ENCODE results near the gene LPGAT1.

The LPGAT1 gene

DNA sequence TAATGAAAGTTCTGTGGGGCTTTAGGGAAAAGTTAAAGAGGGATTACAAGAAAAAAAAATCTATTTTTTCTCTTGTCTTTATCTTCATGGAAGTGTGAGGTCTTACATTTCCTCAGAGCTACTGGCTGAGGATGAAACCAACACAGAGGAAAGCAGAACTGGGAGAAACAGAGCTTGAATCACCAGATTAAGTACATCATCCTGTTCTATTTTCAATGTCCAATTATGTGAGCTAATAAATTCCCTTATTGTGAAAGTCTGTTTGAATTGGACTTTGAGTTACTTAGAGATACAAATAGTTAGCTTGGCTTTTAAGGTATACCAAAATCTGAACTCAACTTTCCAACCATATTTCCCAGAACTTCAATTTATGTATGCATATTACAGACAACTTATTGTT, 69.2 kb downstream of the LPGAT1 start:
- no peak for DNase-seq

DNA sequence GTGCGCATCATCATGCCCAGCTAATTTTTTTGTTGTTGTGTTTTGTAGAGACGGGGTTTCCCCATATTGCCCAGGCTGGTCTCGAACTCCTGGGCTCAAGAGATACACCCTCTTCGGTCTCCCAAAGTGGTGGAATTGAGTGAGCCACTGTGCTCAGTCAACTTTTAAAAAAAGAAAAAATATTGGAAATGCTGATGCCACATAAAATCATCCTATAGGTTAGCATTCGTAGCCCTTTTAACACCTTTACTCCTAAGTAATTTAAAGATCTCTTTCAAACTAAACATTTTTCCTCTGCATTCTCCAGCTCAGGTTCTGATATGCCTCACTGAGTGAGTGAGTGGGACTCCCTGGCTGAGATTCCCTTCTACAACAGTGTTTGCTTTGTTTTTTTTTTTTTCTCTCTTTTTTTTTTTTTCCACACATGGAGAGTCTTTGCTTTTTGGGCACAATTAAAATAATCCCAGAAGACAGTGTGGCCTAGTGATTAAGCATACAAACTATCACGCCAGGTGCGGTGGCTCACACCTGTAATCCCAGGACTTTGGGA, 74.0 kb downstream of the LPGAT1 start:
- no peak for DNase-seq

DNA sequence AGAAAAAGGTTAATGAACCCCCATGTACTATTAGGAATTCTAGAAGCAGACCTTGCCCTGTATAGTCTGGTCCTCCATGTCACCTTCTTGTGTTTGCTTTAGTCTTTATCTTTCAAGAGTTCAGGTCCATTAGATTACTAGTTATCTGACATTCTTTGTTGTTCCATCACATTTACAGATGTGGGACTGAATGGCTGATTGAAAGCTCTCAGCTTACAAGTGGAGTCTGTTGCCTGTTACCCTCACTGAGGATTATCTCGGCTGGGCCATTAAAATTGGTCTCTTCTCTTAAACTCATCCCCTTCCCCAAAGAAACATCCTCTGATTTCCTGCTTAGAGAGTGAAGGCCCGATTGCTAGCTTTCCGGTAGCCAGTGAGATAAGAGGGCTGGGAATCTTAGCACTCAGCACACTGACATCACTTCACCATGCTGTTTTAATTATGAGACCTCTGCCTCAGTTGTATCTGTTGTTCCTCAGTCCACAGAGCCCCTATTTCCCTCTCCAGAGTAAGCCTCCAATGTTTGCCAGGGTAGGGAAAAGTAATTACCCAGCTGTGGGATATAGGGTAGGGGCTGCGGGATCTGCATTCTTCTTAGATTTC, 76.8 kb downstream of the LPGAT1 start:
- no peak for DNase-seq

DNA sequence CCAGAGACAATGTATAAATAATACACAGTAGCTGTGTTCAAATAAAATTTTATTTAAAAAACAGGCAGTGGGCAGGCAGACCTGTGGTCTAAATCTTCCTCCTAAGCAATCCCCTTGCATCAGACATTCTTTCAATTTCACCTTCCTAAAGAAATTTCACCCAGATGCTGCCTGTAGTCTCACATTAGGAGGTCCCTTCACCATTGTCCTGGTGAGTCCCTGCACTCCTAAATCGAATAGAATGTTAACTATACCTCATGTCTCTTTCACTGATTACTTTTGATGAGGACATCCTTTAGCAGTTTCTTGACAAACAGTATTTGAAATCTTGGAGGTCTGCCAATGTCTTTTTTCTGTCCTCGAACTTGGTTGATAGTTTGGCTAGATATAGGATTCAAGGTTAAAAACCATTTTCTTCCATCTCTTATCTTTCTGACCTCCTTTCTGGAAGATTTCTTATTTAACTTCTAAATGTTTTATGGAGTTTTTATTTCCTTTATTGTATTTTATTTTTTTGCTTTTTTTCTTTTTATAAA, 77.5 kb downstream of the LPGAT1 start:
- no peak for DNase-seq

DNA sequence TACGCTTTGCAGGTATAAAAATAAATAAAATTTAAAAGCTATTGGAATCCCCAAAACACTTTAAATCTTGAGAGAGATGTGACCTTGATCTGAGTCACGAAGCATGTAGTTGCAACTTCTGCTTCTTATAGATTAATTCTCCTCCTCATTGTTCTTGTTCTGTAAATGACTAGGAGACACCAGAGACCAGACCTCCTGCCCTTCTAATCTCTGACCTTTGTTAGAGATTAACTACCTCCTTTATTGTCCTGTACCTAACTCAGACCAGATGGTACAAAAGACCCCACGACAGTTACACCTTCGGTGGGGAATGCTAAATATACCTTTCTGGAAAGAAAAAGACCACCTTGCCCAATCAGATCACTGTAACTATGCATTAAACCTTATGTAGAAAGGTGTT, 78.2 kb downstream of the LPGAT1 start:
- no peak for DNase-seq

DNA sequence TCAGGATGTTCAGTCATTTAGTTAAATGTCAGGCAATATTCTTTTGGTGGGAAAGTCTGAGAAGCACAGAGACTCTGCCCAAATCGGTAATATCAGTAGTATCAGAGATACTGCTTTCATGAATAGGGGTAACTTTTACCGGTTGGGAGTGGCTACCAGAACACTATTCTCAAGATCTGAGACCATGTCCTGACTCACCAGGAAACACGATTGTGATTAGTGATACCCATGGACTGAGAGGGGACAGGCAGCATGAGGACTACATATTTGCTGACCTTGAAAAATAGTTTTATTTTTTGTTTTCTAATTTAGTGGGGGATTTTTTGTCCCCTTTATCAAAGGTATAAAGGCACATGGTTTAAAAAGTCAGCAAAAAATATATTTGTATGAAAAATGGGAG, 79.1 kb downstream of the LPGAT1 start:
- no peak for DNase-seq

DNA sequence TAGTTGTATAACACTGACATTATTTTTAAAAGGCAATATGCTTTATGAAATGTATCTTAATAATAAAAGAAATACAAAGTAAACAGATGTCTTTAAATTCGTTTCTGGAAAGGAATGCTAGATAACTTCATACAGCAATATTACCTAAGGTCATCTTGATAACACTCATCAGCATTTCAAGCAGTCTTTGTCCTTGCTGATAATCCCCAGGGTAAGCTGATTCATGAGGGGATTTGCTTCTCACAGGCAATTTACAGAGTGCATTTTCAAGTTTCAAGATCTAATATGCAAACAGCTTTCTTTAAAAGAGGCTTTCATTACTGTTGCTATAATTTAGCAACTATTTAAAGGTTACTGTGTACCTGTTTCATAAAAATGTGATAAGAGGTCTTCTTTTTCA, 80.0 kb downstream of the LPGAT1 start:
- no peak for DNase-seq

DNA sequence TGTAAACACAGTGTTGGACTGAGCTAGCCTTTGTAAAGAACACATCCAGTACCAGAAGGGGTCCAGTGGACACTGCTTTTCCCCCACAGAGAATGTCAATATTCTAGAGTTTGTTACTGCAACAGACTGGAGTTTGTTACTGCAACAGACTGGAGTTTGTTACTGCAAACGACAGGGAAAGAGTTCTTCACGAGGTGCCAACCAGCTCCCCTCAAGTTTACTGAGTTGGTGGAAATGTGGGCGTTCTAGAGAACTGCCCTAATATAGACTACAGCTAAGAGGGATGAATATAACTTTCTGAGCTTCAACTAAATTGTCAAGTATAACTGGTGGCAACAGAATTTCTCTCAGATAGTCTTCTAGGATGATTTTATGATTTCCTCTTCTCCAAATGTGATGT, 81.3 kb downstream of the LPGAT1 start:
- DNase-seq: no peak

DNA sequence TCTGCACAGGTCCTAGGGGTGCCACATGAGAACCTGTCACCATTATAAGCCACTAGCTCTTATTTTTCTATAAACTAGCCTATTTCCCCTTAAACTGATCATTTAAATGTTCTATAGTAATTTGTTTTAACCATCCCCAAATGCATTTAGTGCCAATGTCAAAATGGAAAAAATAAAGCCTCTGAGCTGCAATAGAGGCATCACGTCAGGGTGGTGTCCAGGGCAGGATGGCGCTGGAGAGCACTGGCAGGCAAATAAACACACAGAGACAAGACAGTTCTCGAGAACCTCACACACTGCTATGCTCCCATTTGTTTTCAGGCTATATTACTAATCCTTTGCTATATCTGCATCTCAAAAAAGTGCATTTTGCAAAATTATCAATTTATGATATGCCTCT, 81.8 kb downstream of the LPGAT1 start:
- no peak for DNase-seq

DNA sequence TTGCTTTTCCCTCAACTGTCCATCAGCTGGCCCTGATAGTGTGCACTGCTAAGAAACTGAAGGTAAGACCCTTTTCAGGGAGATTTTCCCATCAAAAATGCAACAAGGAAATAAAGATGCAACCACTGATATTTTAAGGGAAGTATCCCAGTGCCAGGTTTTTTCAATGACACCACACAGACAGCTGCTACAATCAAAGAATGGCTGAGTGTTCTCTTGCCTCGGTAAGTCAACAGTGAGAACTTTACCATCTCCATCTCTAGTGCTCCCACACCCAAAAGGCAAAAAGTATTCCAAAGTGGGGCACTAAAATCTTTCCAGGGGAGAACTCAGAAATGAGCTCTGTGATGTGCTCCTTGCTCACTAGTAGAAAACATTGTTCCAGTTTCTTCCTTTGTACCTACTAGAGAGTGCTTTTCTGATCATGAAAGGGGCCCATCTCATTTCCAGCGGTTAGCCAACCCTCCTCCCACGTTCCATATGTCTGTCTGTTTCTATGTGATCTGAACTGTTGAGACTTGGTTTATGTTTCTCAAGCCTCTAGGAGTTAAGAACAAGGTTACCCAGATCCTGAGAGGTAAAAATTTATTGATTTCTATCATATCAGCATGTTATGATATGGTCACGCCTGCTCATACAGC, 87.6 kb downstream of the LPGAT1 start:
- DNase-seq: no peak

DNA sequence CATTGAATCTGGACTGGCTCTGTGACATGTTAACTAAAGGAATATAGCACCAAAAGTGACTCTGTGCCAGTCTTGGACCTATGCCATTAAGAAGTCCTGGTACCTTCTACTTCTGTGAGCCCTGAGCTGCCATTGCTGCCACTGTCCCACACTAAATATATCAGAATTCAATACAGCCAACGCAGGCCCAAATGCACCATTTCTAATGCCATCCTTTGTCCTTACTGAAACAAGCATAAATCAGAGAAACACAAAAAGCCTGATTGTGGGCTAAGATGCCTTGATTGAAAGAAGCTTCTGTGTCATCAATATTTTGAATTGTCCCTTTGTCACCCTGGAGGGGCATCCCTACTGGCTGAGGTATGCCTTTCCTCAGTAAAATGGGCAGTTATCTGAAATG, 88.3 kb downstream of the LPGAT1 start:
- no peak for DNase-seq

DNA sequence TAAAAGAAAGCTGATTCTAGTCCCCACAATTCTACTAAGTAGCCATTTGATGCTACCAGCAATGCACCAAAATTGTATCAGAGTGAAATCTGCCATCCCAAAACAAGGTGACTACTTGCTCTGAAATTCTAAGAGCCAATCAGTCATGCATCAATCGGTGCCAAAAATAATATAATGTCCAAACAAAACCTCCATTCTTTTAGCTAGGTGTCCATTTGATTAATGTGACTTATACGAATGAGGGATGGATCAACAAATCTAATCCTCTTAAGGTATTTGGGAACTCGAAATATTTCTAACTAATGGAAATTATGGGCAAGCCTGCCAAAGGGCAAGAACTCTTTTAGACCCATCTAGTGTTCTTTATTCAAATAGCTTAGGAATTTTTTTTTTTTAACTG, 88.8 kb downstream of the LPGAT1 start:
- no peak for DNase-seq

DNA sequence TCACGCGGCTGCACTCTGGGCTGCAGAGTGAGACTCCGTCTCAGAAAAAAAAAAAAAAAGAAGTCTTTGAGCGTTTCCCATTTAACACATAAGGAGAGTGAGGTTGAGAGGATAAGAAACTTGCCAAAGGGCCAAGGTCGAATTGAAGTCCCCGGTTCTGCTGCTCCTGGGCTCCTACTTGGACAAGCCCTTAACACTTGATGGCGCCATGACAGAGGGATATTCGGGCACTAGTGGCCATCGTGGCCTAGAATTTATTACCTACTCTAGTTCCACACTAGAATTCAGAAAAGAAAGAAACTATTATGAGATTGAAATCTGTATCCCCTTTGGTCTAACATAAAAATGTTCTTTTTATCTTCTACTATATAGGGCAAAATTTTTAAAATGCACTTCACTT, 89.4 kb downstream of the LPGAT1 start:
- no peak for DNase-seq

DNA sequence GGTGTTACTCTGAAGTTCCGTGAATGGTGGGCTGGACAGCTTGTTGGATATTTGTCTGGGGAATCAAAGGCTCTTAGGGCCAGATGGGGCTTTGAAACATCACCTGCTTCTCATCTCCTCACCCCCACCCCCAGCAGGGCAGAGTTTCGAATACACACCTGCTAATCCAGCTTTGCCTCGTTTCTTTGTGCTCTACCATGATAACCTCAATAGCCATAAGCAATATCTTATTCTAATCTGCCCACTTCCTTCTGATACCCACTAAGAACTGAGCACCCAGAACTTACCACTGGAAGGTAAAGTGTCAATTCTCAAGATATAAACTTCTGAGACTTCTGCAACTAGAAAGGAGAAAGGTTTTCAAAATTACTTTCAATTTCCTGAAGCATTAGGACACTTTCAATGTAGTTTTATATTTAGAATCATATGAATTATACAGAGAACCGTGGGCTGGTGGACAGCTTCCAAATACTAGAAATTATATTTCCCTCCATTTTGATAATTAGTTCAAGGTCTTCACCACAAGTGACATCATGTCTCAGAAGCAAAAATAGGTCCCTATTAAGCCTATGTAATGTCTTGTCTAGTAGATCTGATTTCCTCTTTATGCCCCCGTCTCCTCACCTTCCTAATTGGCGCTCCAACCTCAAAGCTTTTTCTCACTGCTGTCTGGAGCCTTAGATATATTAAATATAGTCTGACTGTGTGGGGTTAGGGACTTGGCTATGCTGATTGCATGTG, 90.7 kb downstream of the LPGAT1 start:
- DNase-seq: no peak

DNA sequence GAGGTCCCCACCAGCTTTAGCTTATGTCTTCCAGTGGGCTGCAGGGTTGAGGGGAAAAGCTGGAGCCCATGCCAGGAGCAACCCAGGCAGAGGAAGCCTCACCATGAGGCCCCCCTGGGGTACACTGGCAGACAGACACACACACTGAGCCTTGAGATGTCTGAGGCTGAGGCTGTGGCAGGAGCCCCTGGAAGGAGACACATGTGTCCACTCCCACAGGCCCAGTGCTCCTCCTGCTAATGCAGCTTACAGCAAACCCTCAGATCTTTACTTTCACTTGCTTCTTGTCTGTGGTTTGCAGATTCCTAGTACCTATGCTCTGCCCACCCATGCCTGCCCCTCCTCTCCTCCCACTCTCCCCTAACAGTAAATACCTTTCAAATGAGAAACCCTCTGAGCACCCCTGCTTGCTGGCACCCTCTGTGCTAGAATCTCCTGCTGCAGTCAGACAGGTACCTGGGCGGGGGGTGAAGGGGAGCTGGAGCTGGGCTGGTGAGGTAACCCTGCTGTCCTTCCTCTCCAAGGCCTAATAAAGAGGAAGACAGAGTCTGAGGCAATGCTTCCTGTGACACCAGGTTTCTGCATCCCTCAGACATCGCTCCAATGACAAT, 91.8 kb downstream of the LPGAT1 start:
- DNase-seq: no peak

DNA sequence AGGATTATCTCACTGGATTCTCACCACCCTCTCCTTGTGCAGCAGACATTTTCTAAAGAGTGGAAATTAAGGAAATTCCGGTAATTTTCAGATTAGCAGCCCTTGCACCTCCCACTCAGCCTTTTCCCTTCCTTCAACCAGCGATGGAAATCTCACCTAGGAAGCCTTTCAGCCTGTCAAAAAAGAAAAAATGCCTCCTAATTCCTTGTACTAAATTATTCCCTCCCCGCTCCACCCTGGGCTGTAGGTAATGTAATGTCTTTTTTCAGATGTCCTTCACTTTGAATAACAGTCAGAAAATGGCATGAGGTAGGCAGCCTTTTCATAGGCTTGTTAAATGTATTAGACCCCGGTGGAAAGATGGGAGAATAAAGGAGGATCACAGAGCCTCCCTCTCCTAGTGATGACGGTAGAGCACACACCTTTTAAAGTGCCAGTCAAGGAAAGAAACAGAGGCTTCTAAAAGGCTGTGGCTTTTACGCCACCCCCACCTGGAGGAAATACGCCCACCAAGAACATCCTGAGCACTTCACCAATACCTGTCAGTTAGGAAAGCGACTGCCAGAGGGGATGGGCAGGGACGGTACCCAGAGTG, 92.4 kb downstream of the LPGAT1 start:
- no peak for DNase-seq

DNA sequence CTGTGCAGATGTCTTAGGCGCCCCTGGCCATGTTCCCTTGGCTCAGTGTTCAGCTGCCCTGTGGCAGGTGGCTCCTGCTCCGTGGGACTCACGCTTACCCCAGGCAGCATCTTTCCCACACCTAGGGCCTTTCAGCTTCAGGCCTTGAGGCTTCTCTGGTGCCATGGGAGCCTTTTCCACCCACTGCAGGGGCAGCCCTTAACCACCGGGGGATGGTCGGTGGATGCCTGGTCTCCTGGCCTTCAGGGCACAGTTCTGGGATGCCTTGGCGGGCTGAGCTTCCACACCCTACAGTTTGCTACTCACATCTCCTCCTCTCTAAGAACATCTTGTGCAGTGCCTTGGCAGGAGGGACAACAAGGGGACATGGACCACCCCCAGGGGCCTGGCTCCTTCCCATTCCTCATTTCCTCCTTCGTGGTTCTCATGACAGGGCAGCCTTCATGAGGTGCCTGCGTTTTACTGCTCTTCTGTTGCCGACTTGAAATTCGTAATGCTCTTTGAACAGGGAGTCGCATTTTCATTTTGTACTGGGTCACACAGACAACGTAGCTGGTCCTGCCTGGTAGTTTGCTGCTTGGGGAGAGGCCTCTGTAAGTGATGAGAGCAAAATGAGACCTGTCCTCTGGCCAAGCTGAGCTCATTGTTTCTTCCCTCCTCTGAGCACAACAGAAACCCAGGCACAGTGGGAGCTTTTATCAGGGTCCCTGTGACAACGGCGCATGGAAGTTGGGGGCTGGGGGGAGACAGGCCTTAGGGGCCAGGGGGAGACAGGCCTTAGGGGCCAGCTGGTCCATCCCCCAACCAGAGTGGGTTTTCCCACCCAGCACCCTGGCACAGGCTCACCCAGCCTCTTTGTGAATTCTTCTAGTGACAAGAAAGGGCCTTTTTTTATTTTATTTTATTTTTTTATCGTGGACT, 93.2 kb downstream of the LPGAT1 start:
- DNase-seq: no peak

DNA sequence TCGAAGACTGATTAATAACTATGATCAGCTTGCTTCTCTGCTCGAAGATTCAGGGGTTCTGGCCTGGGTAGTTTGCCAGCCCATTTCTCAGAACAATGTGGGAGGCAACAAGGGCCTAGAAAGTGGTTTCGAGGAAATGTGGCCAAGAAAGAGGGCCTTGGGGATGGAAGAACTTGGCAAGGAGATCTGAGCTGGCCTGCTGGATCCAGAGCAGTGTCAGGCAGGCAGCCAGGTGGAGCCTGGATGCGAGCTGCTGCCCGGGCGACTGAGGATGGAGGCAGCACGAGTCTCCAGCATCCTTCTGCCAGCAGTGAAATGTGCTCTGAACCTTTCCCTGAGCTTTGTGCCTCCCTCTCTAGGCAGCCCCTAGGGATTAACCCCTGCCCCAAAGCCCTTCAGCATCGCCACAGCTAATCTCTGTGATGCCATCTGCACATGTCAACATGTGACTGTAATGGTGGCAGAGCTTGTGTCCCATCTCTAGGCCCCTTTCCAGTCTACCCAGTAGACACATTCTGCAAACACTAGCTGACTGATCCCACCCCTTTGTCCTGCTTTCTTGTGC, 94.1 kb downstream of the LPGAT1 start:
- DNase-seq: no peak

DNA sequence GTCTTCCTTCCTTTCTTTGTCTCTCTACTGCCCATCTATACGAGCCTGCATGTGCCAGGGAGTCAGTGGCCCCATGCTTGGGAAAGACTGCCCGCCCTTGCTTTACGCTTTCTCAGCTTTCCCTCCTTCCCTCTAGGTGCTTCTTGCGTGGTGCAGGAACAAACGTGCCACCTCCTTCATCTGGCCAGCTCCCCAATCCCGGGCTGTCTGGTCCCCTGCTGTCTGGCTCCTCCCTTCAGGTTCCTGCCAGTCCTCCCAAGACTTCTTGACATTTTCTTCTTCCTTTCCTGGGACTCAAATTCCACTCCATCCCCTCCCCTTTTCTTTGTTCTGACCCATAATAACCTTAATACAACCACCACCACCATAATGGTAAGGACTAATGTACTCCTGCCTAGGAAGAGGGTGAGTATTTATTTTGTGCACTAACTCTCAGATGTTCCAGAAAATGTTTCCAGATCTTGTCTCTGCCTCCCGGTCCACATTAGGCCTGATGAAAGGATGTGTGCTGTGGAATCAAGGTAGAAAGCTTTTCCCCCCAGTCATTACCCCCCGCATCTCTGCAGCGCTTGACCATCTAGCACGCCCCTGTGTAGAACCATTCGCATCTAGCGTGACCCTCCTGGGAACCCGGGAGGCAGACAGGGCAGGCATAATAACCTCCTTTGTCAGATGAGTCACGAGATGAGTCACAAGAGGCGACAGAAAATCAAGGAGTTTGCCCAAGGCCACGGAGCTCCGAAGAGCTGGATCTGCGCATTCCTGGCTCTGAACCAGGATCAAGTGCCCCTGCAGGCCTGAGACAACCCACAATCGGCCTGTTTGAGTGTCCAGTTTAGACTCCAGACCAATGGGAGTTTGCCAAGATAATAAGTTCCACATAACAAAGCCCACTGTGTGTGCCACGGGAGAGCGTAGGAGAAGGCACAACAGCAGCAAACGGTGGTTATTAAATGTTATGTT, 95.1 kb downstream of the LPGAT1 start:
- DNase-seq: no peak

DNA sequence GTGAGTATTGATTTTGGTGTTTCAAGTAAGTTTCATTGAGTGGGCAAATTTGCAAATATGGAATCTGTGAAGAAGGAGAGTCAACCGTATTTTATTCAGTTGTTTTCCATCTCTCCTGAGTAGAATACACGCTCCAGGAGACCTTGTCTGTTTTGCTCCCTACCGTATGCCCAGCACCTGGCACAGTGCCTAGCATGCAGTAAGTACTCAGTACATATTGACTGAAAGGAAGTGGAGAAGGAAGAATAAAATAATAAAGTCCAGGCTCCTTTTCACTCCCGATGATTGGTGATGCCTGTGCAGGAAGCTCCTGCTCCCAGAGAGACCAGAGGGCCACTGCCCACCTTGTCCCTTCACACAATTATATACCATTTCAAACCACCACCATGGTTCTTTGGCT, 95.8 kb downstream of the LPGAT1 start:
- DNase-seq: no peak
